HCT116 (cell line): ENCODE measurements around the gene SSRP1. TPM values are rescaled to one million over a fixed set of nuclear protein-coding genes. Genes with fewer than 3 reads are reported as not detected.

Source experiments
- ATAC-seq: fragments of 200-7000 bp; cut with Tn5 transposase; 2 replicates; pipeline ENCODE4 v1.9.1; 2020; ENCODE audit warnings: mild to moderate bottlenecking, moderate library complexity
- BruUV-seq: library from RNA; stranded (reverse); fragments of 400-500 nt; replicated peaks from 2 replicates; lab custom pipeline; 2021; lab: Mats Ljungman, UMichigan
- CTCF ChIA-PET: fragments of 300-600 bp; sonication (Branson Sonifier 250); formaldehyde crosslinking; loops from one replicate; lab custom pipeline; 2021; ENCODE audit warnings: antibody characterized with exemption; lab: Charles Lee
- POLR2A ChIA-PET: fragments of 300-600, 350-600 bp; sonication (Branson Sonifier 250); formaldehyde crosslinking; loops from one replicate; lab custom pipeline; 2021; ENCODE audit warnings: antibody characterized with exemption; lab: Charles Lee
- RAD21 ChIA-PET, 2 experiments: fragments of 300-600 bp; sonication (Branson Sonifier 250); formaldehyde crosslinking; loops; one replicate each; lab custom pipeline; 2023; ENCODE audit warnings: low total read pairs in 2 of 2; ENCODE audit not compliant: uncharacterized antibody in 2 of 2, unreplicated experiment in 2 of 2, low non-redundant PET in 1 of 2; lab: Charles Lee
- DNase-seq: peaks from one replicate; pipeline ENCODE4 v3.0.0-alpha.2; 2010; ENCODE audit warnings: low read depth, low spot score
- H2AFZ ChIP-seq: fragments of 200-600 bp; shearing (Covaris generic), sonication (generic); 2 replicates; pipeline ENCODE4 v1.6.1; 2017; ENCODE audit warnings: low read depth, mixed run types, mixed read lengths, antibody characterized with exemption, low read length; ENCODE audit not compliant: poor library complexity, severe bottlenecking
- H3K27ac ChIP-seq: 2 replicates; pipeline ENCODE4 v1.5.1; 2012; ENCODE audit warnings: low read depth, low read length
- H3K27me3 ChIP-seq: fragments of 200-600 bp; sonication (generic); 2 replicates; pipeline ENCODE4 v1.6.1; 2016; ENCODE audit warnings: mixed run types, low read length, mixed read lengths; ENCODE audit not compliant: insufficient read depth
- H3K36me3 ChIP-seq, 2 experiments: fragments of 200-500 bp in 1 of 2; fragments of 200-600 bp in 1 of 2; sonication (Bioruptor generic) in 1 of 2; sonication (generic) in 1 of 2; 2 replicates each; pipeline versions ENCODE4 v1.5.1 to v1.6.1; 2014 to 2016; ENCODE audit warnings: low read length in 2 of 2, inconsistent platforms in 1 of 2, mixed read lengths in 1 of 2, mixed run types in 1 of 2; ENCODE audit not compliant: insufficient read depth in 2 of 2, control insufficient read depth in 1 of 2
- H3K4me1 ChIP-seq, 2 experiments: fragments of 200-600 bp in 1 of 2; sonication (generic) in 1 of 2; 2 replicates each; pipeline versions ENCODE4 v1.5.1 to v1.6.1; 2012 to 2017; ENCODE audit warnings: low read length in 2 of 2, inconsistent platforms in 1 of 2, mild to moderate bottlenecking in 1 of 2, mixed read lengths in 1 of 2, mixed run types in 1 of 2, moderate library complexity in 1 of 2; ENCODE audit not compliant: insufficient read depth in 2 of 2, control insufficient read depth in 1 of 2
- H3K4me2 ChIP-seq: fragments of 200-600 bp; sonication (generic); 2 replicates; pipeline ENCODE4 v1.6.1; 2017; ENCODE audit warnings: mixed run types, low read length, mixed read lengths
- H3K4me3 ChIP-seq, 2 experiments: fragments of 200-600 bp in 1 of 2; sonication (generic) in 1 of 2; replicated peaks in 1 of 2; 2 replicates each; pipeline ENCODE4 v1.5.1; 2011 to 2016; ENCODE audit warnings: low read length in 2 of 2, control low read depth in 1 of 2, low read depth in 1 of 2, mild to moderate bottlenecking in 1 of 2, mixed read lengths in 1 of 2, mixed run types in 1 of 2
- H3K79me2 ChIP-seq: fragments of 200-600 bp; sonication (generic); 2 replicates; pipeline ENCODE4 v1.6.1; 2017; ENCODE audit warnings: mild to moderate bottlenecking, mixed run types, low read length, moderate library complexity, mixed read lengths; ENCODE audit not compliant: insufficient read depth
- H3K9ac ChIP-seq: fragments of 200-600 bp; sonication (generic); 2 replicates; pipeline ENCODE4 v1.6.1; 2016; ENCODE audit warnings: low read length, mixed read lengths
- H3K9me2 ChIP-seq: fragments of 200-600 bp; sonication (generic), shearing (Covaris generic); 2 replicates; pipeline ENCODE4 v1.6.1; 2017; ENCODE audit warnings: mixed run types, mild to moderate bottlenecking, moderate library complexity; ENCODE audit not compliant: insufficient read depth
- H3K9me3 ChIP-seq, 2 experiments: fragments of 200-500 bp in 1 of 2; fragments of 200-600 bp in 1 of 2; sonication (Bioruptor generic) in 1 of 2; sonication (generic) in 1 of 2; 2 replicates each; pipeline ENCODE4 v1.6.1; 2014 to 2017; ENCODE audit warnings: low read length in 2 of 2, mixed read lengths in 2 of 2, inconsistent platforms in 1 of 2, low read depth in 1 of 2, mild to moderate bottlenecking in 1 of 2, mixed run types in 1 of 2, moderate library complexity in 1 of 2; ENCODE audit not compliant: control insufficient read depth in 1 of 2, insufficient read depth in 1 of 2
- H4K20me1 ChIP-seq: fragments of 200-600 bp; sonication (generic), shearing (Covaris generic); 2 replicates; pipeline ENCODE4 v1.6.1; 2017; ENCODE audit warnings: mixed run types, mild to moderate bottlenecking, moderate library complexity; ENCODE audit not compliant: insufficient read depth
- CBX3 ChIP-seq: IDR thresholded peaks from 2 replicates; pipeline ENCODE4 v1.6.1; 2012; ENCODE audit warnings: low read depth
- EGR1 ChIP-seq: IDR thresholded peaks from 2 replicates; pipeline ENCODE4 v1.6.1; 2012; ENCODE audit warnings: low read depth
- EZH2 ChIP-seq: fragments of 200-600 bp; sonication (generic); IDR thresholded peaks from 2 replicates; pipeline ENCODE4 v1.6.1; 2017; ENCODE audit warnings: antibody characterized with exemption, mixed run types
- EZH2phosphoT487 ChIP-seq: fragments of 200-600 bp; IDR thresholded peaks from 2 replicates; pipeline ENCODE4 v1.6.1; 2018; ENCODE audit warnings: antibody characterized with exemption, borderline replicate concordance
- JUND ChIP-seq: IDR thresholded peaks from 2 replicates; pipeline ENCODE4 v1.6.1; 2012
- SP1 ChIP-seq: IDR thresholded peaks from 2 replicates; pipeline ENCODE4 v1.6.1; 2012; ENCODE audit warnings: low read depth
- YY1 ChIP-seq: IDR thresholded peaks from 2 replicates; pipeline ENCODE4 v1.6.1; 2011; ENCODE audit warnings: low read length, low read depth, moderate library complexity, mild to moderate bottlenecking; ENCODE audit not compliant: insufficient replicate concordance; ENCODE audit errors: extremely low read depth
- ZFX ChIP-seq: fragments of 450-650 bp; IDR thresholded peaks from 2 replicates; pipeline ENCODE4 v1.6.1; 2017
- intact Hi-C: fragments of 100-400 bp; cut with micrococcal nuclease; formaldehyde crosslinking; loops from 2 replicates; pipeline ENCODE4 v1.10.0; 2022
- total RNA-seq: library from RNA; stranded (reverse); gene quantifications from one replicate; pipeline ENCODE4 v1.2.1, GENCODE V29; 2021; ENCODE audit not compliant: unreplicated experiment
- TF ChIP-seq, protein P1 (sequence below): IDR thresholded peaks from 2 replicates; pipeline ENCODE4 v1.6.1; 2012; ENCODE audit warnings: low read depth

Gene SSRP1
- total RNA-seq, 1 experiment from 2014 or later: 260 TPM

DNA sequence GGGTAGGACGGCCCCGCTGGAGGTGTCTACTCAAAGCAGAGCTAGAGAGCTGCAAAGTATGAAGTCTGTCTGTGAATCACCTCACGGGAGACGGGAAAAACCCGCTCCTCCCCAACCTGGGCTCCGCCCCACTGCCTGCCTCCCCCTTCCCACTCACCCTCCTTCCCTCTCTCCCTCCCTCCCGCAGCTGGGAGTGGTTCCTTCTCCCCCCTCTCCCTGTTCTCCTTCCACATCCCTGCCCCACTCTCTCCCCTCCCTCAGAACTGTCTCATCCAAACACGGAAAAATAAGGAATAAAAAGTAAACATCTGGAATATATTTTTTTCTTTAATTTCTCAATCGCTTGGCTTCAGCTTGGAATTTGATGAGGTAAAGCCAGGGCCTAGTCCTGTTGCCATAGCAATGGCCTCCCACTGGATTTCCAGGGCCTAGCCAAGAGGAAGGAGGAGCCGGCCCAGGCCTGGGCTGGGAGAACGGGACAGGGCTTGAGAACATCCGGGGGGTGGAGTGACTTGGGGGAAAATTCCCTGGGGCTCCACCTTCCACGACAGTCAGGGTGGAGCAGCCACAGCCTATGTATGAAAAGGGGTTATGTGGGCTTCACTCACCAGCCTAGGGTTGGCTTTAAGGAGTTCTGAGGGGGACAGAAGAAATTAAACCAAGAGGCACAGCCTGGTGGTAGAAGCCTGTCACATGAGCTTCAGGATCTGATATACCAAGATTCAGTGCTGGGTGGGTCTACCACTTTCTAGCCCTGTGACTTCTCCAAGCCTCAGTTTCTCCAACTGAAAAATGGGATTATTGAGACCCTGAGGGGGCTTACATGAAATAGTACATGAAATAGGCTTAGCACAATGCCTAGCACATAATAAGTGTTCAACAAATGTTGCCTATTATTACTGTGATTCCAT is 13.2 kb downstream of the SSRP1 start:
- ChIA-PET RAD21 (interaction anchor here (0.6 to 1.8 kb wide), 3 partner anchors 10 to 13 kb away, joined by 3 to 6 read pairs (median 3); partner anchors contain the start of gene SSRP1 (in 1 of the 2)), CTCF (interaction anchor here (0.7 to 2.3 kb wide), 2 partner anchors 11 to 482 kb away, joined by 3 to 13 read pairs; no protein-coding TSS in a partner anchor), POLR2A (interaction anchor here (0.8 to 6.5 kb wide), 3 partner anchors 10 to 440 kb away, joined by 3 to 42 read pairs (median 3); partner anchors contain the start of gene SSRP1)
- ATAC-seq: peak; percentile 65
- H3K36me3 ChIP-seq: peaks cover 23 to 28% of the 10 kb centered on the region in 2 experiments; a peak in 3 of 4 replicates
- H2AFZ ChIP-seq: no peak overlapping the region
- H3K79me2 ChIP-seq: peaks cover 32% of the 10 kb centered on the region
- BruUV-seq: TSS peak; percentile 27
- H3K4me1 ChIP-seq: peaks cover 33 to 53% of the 10 kb centered on the region in 2 experiments
- peak overlapping the region; percentile 63 for H3K9ac ChIP-seq
- H3K9me3 ChIP-seq: no peaks in the 10 kb centered on the region
- intact Hi-C loops: no loop called here
- H4K20me1 ChIP-seq: no peaks in the 10 kb centered on the region
- peak overlapping the region; percentile 67 to 75 for H3K4me3 ChIP-seq
- peak; percentile 77 for DNase-seq
- H3K9me2 ChIP-seq: no peaks in the 10 kb centered on the region
- H3K27me3 ChIP-seq: no peaks in the 10 kb centered on the region
- H3K27ac ChIP-seq: peak overlapping the region; percentile 78
- TF ChIP-seq JUND: no peak
- TF ChIP-seq SP1: peak; percentile 43
- TF ChIP-seq, protein P1, sequence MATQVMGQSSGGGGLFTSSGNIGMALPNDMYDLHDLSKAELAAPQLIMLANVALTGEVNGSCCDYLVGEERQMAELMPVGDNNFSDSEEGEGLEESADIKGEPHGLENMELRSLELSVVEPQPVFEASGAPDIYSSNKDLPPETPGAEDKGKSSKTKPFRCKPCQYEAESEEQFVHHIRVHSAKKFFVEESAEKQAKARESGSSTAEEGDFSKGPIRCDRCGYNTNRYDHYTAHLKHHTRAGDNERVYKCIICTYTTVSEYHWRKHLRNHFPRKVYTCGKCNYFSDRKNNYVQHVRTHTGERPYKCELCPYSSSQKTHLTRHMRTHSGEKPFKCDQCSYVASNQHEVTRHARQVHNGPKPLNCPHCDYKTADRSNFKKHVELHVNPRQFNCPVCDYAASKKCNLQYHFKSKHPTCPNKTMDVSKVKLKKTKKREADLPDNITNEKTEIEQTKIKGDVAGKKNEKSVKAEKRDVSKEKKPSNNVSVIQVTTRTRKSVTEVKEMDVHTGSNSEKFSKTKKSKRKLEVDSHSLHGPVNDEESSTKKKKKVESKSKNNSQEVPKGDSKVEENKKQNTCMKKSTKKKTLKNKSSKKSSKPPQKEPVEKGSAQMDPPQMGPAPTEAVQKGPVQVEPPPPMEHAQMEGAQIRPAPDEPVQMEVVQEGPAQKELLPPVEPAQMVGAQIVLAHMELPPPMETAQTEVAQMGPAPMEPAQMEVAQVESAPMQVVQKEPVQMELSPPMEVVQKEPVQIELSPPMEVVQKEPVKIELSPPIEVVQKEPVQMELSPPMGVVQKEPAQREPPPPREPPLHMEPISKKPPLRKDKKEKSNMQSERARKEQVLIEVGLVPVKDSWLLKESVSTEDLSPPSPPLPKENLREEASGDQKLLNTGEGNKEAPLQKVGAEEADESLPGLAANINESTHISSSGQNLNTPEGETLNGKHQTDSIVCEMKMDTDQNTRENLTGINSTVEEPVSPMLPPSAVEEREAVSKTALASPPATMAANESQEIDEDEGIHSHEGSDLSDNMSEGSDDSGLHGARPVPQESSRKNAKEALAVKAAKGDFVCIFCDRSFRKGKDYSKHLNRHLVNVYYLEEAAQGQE: no peak
- peak; percentile 47 for TF ChIP-seq ZFX
- TF ChIP-seq YY1: no peak
- TF ChIP-seq EZH2phosphoT487: no peak
- TF ChIP-seq EZH2: no peak
- TF ChIP-seq EGR1: 0 out of 2 replicates have a peak, but pooled peaks have one; percentile 42
- TF ChIP-seq CBX3: 0 out of 2 replicates have a peak, but pooled peaks have one; percentile 31
- peak overlapping the region; percentile 96 for H3K4me2 ChIP-seq
